Neural crest cell (in vitro differentiated cells): ENCODE measurements around the gene PLXNB1. TPM values are rescaled to one million over a fixed set of nuclear protein-coding genes. Genes with fewer than 3 reads are reported as not detected.

Experiments used
- DNase-seq: peaks from one replicate; pipeline ENCODE4 v3.0.0; 2021; ENCODE audit warnings: low read depth, mixed read lengths, low spot score
- H3K27ac Mint-ChIP-seq: one replicate; pipeline ENCODE4 v1.8.0; 2021; ENCODE audit warnings: mild to moderate bottlenecking, mixed read lengths; ENCODE audit not compliant: unreplicated experiment
- H3K27me3 Mint-ChIP-seq: 2 replicates; pipeline ENCODE4 v1.8.0; 2021; ENCODE audit warnings: low read depth, mild to moderate bottlenecking, mixed read lengths
- H3K36me3 Mint-ChIP-seq: 2 replicates; pipeline ENCODE4 v1.8.0; 2021; ENCODE audit warnings: low read depth, mild to moderate bottlenecking, mixed read lengths
- H3K4me1 Mint-ChIP-seq: 2 replicates; pipeline ENCODE4 v1.8.0; 2021; ENCODE audit warnings: mixed read lengths
- H3K4me3 Mint-ChIP-seq: one replicate; pipeline ENCODE4 v1.8.0; 2021; ENCODE audit warnings: mild to moderate bottlenecking, mixed read lengths
- H3K9me3 Mint-ChIP-seq: 2 replicates; pipeline ENCODE4 v1.8.0; 2021; ENCODE audit warnings: mixed read lengths
- total RNA-seq: library from RNA; stranded (reverse); gene quantifications from 2 replicates; pipeline ENCODE4 v1.2.1, GENCODE V29; 2021
- TF ChIP-seq, protein P1 (sequence below): fragments of 200-600 bp; sonication (generic); conservative IDR thresholded peaks from 2 replicates; pipeline ENCODE4 v1.5.0; 2021; ENCODE audit warnings: antibody characterized with exemption, mild to moderate bottlenecking

PLXNB1 gene
- total RNA-seq, 1 donor from 2014 or later: 180 TPM

DNA sequence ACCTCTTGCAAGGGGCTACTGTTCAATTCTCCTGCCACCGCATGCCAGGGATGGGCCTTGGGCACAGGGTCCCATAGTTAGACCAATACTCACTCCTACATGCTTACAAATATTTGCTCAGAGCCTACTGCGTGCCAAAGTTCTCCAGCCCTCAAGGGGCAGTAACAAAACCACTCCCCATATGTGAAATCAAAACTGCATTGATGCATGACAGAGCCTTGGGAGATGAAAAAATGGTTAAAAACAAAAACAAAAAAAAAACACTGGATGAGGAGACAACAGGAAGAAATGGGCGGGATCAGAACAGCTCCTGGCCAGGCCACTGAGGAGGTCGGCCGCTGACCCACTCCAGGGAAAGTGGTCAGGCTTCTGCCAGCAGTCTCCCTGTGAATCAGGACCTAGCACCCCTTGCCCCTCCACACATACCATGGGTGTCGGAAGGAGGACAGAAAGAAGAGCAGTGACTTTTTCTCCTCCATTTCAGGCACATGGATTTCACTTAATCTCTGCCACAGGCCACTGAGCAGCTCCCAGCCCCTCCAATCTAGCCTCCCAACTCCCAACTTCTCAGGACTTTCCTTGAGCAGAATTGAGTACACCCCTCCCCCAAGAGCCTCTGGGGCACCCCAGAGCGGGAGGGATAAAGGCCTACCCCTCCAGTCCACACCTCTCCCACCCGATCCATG lies 2.8 kb downstream of the PLXNB1 start:
- Mint-ChIP-seq H3K9me3 (no peaks in the 10 kb centered on the region), H3K27me3 (no peaks in the 10 kb centered on the region), H3K4me1 (peaks cover 56% of the 10 kb centered on the region), H3K36me3 (peaks cover 6% of the 10 kb centered on the region), H3K27ac (peak overlapping the region; percentile 97), H3K4me3 (peak overlapping the region; percentile 83)
- DNase-seq: no peak
- TF ChIP-seq, protein P1, sequence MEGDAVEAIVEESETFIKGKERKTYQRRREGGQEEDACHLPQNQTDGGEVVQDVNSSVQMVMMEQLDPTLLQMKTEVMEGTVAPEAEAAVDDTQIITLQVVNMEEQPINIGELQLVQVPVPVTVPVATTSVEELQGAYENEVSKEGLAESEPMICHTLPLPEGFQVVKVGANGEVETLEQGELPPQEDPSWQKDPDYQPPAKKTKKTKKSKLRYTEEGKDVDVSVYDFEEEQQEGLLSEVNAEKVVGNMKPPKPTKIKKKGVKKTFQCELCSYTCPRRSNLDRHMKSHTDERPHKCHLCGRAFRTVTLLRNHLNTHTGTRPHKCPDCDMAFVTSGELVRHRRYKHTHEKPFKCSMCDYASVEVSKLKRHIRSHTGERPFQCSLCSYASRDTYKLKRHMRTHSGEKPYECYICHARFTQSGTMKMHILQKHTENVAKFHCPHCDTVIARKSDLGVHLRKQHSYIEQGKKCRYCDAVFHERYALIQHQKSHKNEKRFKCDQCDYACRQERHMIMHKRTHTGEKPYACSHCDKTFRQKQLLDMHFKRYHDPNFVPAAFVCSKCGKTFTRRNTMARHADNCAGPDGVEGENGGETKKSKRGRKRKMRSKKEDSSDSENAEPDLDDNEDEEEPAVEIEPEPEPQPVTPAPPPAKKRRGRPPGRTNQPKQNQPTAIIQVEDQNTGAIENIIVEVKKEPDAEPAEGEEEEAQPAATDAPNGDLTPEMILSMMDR: no peak

DNA sequence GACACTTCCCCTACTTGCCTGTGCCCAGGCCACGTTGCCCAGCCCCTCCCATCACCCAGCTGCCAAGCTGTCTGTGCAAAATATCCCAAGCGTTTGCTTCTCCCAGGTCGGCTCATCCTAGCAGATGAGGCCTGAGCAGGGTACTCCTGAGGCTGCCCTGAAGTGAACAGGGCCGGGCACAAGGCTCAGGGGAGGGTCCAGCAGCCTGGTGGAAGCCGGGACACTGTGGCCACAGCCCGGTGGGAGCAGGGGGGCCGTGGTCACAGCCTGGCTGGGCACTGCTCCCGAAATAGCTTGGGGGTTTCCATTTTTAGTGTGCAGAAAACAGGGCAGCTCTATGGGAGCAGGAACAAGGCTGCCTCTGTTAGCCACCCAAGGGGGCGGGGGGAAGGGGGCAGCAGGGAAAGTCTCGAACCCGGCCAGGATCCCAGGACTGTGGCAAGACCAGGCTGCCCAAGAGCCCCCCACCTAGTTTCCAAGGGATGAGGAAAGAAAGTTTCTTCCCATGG lies 3.4 kb downstream of the PLXNB1 start:
- Mint-ChIP-seq H3K27me3 (no peaks in the 10 kb centered on the region), H3K4me1 (peaks cover 52% of the 10 kb centered on the region), H3K36me3 (peaks cover 2% of the 10 kb centered on the region), H3K9me3 (no peaks in the 10 kb centered on the region), H3K27ac (no peak overlapping the region), H3K4me3 (peak overlapping the region; percentile 83)
- no peak for DNase-seq
- TF ChIP-seq, protein P1: no peak

DNA sequence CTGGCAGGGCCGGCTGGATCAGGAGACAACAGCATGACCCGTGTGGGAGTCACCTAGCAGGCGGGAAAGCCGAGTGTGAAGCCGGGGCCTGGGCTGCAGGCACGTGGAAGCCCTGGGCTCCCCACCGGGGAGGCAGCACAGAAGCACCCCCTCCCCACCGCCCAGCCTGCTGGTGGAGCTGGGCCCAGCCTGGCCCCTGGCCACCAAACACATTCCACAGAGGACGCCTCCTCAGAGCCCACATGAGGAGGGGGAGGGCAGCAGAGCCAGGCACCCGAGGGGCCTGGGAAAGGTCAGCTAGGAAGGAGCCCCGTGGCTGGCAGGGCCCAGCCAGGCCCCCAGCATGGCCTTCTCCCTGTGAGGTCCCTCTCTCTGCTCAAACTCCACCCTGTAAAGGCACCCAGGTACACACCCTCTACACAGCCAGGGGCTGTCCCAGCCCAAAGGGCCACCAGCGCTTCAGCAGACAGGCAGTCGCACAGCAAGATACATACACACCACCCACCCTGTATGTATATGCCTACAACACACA lies 4.5 kb downstream of the PLXNB1 start:
- Mint-ChIP-seq H3K4me3 (peak overlapping the region; percentile 83), H3K36me3 (peaks cover 2% of the 10 kb centered on the region), H3K4me1 (peaks cover 42% of the 10 kb centered on the region), H3K9me3 (no peaks in the 10 kb centered on the region), H3K27me3 (no peaks in the 10 kb centered on the region), H3K27ac (peak overlapping the region; percentile 89)
- no peak for DNase-seq
- TF ChIP-seq, protein P1: no peak

DNA sequence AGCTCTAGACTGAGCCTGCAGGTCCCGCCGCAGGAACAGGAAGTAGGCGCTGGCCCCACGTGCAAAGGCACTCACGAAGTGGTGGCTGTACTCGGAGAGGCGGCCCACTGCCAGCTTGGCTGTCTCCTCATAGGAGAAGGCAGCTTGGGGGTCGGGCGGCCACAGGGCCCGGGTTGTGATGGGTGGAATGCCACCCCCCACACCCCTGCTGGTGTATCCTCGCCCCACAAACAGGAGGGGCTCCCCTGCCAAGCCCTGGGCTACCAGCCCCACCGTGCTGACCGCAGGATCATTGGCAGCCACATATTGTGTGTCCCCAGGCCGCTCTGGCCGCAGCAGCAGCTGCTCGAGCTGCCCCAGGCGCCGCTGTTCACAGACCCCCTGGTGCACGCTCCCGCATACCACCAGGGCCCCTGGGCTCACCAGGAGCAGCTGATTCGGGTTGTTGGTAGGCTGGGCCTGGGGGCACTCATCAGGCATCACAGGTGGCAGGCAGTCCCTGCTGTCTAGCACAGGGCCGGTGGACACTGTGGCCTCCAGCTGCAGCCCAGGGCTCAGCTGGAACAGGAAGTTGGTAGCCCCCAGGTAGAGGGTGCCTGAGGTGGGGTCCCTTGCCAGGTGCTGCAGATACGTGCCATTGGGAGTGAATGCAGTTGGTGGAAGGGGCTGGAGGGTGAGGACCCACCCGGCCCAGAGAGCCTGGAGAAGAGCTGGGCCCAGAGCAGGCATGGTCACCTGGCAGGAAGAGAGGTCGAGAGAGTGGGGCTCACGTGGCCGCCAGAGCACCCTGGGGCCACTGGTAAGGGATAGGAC lies 5.8 kb downstream of the PLXNB1 start:
- H3K36me3 Mint-ChIP-seq: peaks cover 2% of the 10 kb centered on the region
- no peaks in the 10 kb centered on the region for H3K9me3 Mint-ChIP-seq
- peak overlapping the region; percentile 83 for H3K4me3 Mint-ChIP-seq
- DNase-seq: no peak
- no peak overlapping the region for H3K27ac Mint-ChIP-seq
- peaks cover 42% of the 10 kb centered on the region for H3K4me1 Mint-ChIP-seq
- no peaks in the 10 kb centered on the region for H3K27me3 Mint-ChIP-seq
- TF ChIP-seq, protein P1: no peak

DNA sequence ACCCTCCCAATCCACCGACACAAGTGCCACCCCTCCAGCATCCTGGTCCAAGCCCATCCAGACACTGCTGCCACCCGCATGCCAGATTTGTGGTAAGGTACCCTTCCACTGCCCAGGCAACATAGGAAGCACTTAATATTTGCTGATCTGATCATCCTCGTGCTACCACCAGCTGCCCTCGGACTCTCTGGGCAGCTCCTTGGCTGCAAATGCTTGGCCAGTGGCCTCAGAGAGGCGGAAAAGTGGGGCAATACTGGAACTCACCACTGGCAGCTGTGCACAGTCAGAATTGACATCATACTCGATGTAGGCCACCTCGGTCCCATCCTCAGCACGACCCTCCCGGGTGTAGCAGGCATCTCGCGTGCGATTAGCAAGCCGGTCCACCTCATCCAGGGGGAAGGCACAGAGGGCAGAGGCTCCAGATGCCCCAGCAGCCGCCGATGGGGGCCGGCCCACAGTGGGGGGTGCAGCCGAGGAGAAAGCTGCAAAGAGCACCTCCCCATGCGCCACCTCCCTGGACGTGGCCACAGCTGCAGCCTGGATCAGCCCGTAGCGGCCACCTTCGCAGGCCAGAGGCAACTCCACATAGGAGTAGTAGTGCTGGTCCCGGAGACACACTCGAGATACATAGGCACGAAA lies 6.5 kb downstream of the PLXNB1 start:
- no peak overlapping the region for H3K27ac Mint-ChIP-seq
- H3K4me3 Mint-ChIP-seq: no peak overlapping the region

More for the DNA sequence above, 6.5 kb downstream of the PLXNB1 start:
- TF ChIP-seq, protein P1: no peak
- Mint-ChIP-seq H3K27me3 (no peaks in the 10 kb centered on the region), H3K4me1 (peaks cover 40% of the 10 kb centered on the region), H3K36me3 (peaks cover 2% of the 10 kb centered on the region), H3K9me3 (no peaks in the 10 kb centered on the region)
- no peak for DNase-seq
